Trophoblast cell (in vitro differentiated cells and primary cell): ENCODE measurements around the gene C9orf72.
A peak's percentile ranks its signal among the peaks of the same experiment; 100 is the strongest.

Experiments
- DNase-seq, 2 donors: peaks; one replicate each; pipeline ENCODE4 v3.0.0-alpha.2; 2016
- H2AFZ ChIP-seq: 2 replicates; pipeline ENCODE4 v1.6.1; 2013; ENCODE audit warnings: low read length, moderate library complexity, mild to moderate bottlenecking; ENCODE audit not compliant: insufficient read depth, poor library complexity
- H2AK5ac ChIP-seq: 2 replicates; pipeline ENCODE4 v1.6.1; 2013; ENCODE audit warnings: mild to moderate bottlenecking, low read length
- H2BK120ac ChIP-seq: 2 replicates; pipeline ENCODE4 v1.6.1; 2013; ENCODE audit warnings: low read length, mild to moderate bottlenecking, moderate library complexity; ENCODE audit not compliant: insufficient read depth, poor library complexity
- H2BK12ac ChIP-seq: 2 replicates; pipeline ENCODE4 v1.6.1; 2013; ENCODE audit warnings: mild to moderate bottlenecking, low read length, moderate library complexity
- H2BK5ac ChIP-seq: 2 replicates; pipeline ENCODE4 v1.6.1; 2013; ENCODE audit warnings: low read length, low read depth, moderate library complexity, mild to moderate bottlenecking; ENCODE audit not compliant: poor library complexity
- H3K14ac ChIP-seq: 2 replicates; pipeline ENCODE4 v1.6.1; 2013; ENCODE audit warnings: mild to moderate bottlenecking, low read length
- H3K18ac ChIP-seq: 2 replicates; pipeline ENCODE4 v1.6.1; 2013; ENCODE audit warnings: mild to moderate bottlenecking, low read length
- H3K23ac ChIP-seq: 2 replicates; pipeline ENCODE4 v1.6.1; 2013; ENCODE audit warnings: low read length
- H3K27ac ChIP-seq: 2 replicates; pipeline ENCODE4 v1.5.1; 2013; ENCODE audit warnings: low read depth, mild to moderate bottlenecking, inconsistent platforms, low read length, moderate library complexity
- H3K27me3 ChIP-seq: 2 replicates; pipeline ENCODE4 v1.6.1; 2013; ENCODE audit warnings: inconsistent platforms, mild to moderate bottlenecking, low read length, moderate library complexity; ENCODE audit not compliant: insufficient read depth
- H3K36me3 ChIP-seq, 2 experiments: 1 replicate in 1 of 2; 2 replicates in 1 of 2; pipeline ENCODE4 v1.6.1; 2013; ENCODE audit warnings: low read length in 2 of 2, mild to moderate bottlenecking in 2 of 2, moderate library complexity in 1 of 2; ENCODE audit not compliant: insufficient read depth in 2 of 2, control insufficient read depth in 1 of 2
- H3K4ac ChIP-seq: 2 replicates; pipeline ENCODE4 v1.6.1; 2013; ENCODE audit warnings: low read depth, mild to moderate bottlenecking, low read length, moderate library complexity
- H3K4me1 ChIP-seq, 2 experiments: 1 replicate in 1 of 2; 2 replicates in 1 of 2; pipeline ENCODE4 v1.6.1; 2013; ENCODE audit warnings: low read length in 2 of 2, mild to moderate bottlenecking in 2 of 2, moderate library complexity in 1 of 2; ENCODE audit not compliant: insufficient read depth in 2 of 2, control insufficient read depth in 1 of 2
- H3K4me2 ChIP-seq: 2 replicates; pipeline ENCODE4 v1.6.1; 2013; ENCODE audit warnings: inconsistent platforms, mild to moderate bottlenecking, low read length, moderate library complexity
- H3K4me3 ChIP-seq: 2 replicates; pipeline ENCODE4 v1.5.1; 2013; ENCODE audit warnings: mild to moderate bottlenecking, low read depth, low read length, inconsistent platforms
- H3K79me1 ChIP-seq: one replicate; pipeline ENCODE4 v1.6.1; 2013; ENCODE audit warnings: low read length
- H3K79me2 ChIP-seq: 2 replicates; pipeline ENCODE4 v1.6.1; 2013; ENCODE audit warnings: low read length, mild to moderate bottlenecking; ENCODE audit not compliant: control insufficient read depth, insufficient read depth, poor library complexity
- H3K9ac ChIP-seq: 2 replicates; pipeline ENCODE4 v1.6.1; 2013; ENCODE audit warnings: mild to moderate bottlenecking, low read length
- H3K9me3 ChIP-seq: 2 replicates; pipeline ENCODE4 v1.6.1; 2013; ENCODE audit warnings: low read depth, mild to moderate bottlenecking, control low read depth, inconsistent platforms, low read length; ENCODE audit not compliant: insufficient read depth
- H4K12ac ChIP-seq: 2 replicates; pipeline ENCODE4 v1.6.1; 2013; ENCODE audit warnings: low read depth, mild to moderate bottlenecking, low read length, moderate library complexity
- H4K8ac ChIP-seq: 2 replicates; pipeline ENCODE4 v1.6.1; 2013; ENCODE audit warnings: low read depth, mild to moderate bottlenecking, low read length, moderate library complexity
- H4K91ac ChIP-seq: one replicate; pipeline ENCODE4 v1.6.1; 2013; ENCODE audit warnings: low read depth, mild to moderate bottlenecking, low read length, moderate library complexity
- WGBS: extraction: QIAGEN DNeasy Blood & Tissue Kit; methylation state at CpG from one replicate; pipeline ENCODE4 v1.1.7; 2013; ENCODE audit warnings: missing lambda C conversion rate; ENCODE audit not compliant: insufficient read length, insufficient coverage; ENCODE audit errors: extremely low coverage; 5-methylcytosine and 5-hydroxymethylcytosine counted together

C9orf72 gene

GRCh38 chr9:27548055-27548741 lies 25.1 kb downstream of the C9orf72 start:
- H3K36me3 ChIP-seq, result peaks cover 0 to 5% of the 10 kb centered on the region in 2 experiments
- no peak overlapping the region for H3K4me2 ChIP-seq
- WGBS, result no CpG with 5 or more reads among the region's 10 CpGs
- no peaks in the 10 kb centered on the region for H3K9me3 ChIP-seq
- no peak overlapping the region for H3K14ac ChIP-seq
- no peak overlapping the region for H3K9ac ChIP-seq
- no peaks in the 10 kb centered on the region for H3K79me1 ChIP-seq
- H3K4me1 ChIP-seq, result no peaks in the 10 kb centered on the region
- H3K4me3 ChIP-seq, result no peak overlapping the region
- H2BK12ac ChIP-seq, result no peak overlapping the region
- no peak overlapping the region for H2BK120ac ChIP-seq
- H3K27ac ChIP-seq, result no peak overlapping the region
- no peak overlapping the region for H4K91ac ChIP-seq
- H3K18ac ChIP-seq, result no peak overlapping the region
- no peak overlapping the region for H2AFZ ChIP-seq
- no peak overlapping the region for H2AK5ac ChIP-seq
- no peaks in the 10 kb centered on the region for H3K79me2 ChIP-seq
- no peak overlapping the region for H4K8ac ChIP-seq
- H2BK5ac ChIP-seq, result no peak overlapping the region
- no peaks in the 10 kb centered on the region for H3K27me3 ChIP-seq
- H3K23ac ChIP-seq, result no peak overlapping the region
- no peak overlapping the region for H3K4ac ChIP-seq
- H4K12ac ChIP-seq, result no peak overlapping the region
- DNase-seq, result peak; percentile 4 to 71

- H3K9me3 ChIP-seq, result no peaks in the 10 kb centered on the region
- H2BK5ac ChIP-seq, result no peak overlapping the region
- no peak overlapping the region for H2BK120ac ChIP-seq
- H3K4me3 ChIP-seq, result no peak overlapping the region
- H2BK12ac ChIP-seq, result no peak overlapping the region
- H4K12ac ChIP-seq, result no peak overlapping the region
- no peak overlapping the region for H2AK5ac ChIP-seq
- H3K79me2 ChIP-seq, result no peaks in the 10 kb centered on the region
- no peak overlapping the region for H3K9ac ChIP-seq
- H3K4me2 ChIP-seq, result no peak overlapping the region
- no CpG with 5 or more reads among the region's 3 CpGs for WGBS
- no peak overlapping the region for H3K14ac ChIP-seq
- H3K27me3 ChIP-seq, result no peaks in the 10 kb centered on the region
- no peaks in the 10 kb centered on the region for H3K4me1 ChIP-seq
- H4K91ac ChIP-seq, result no peak overlapping the region
- H2AFZ ChIP-seq, result no peak overlapping the region
- H3K79me1 ChIP-seq, result no peaks in the 10 kb centered on the region
- H4K8ac ChIP-seq, result no peak overlapping the region
- no peak overlapping the region for H3K23ac ChIP-seq
- no peak for DNase-seq
- no peak overlapping the region for H3K4ac ChIP-seq
- peaks cover 0 to 2% of the 10 kb centered on the region in 2 experiments for H3K36me3 ChIP-seq
- no peak overlapping the region for H3K18ac ChIP-seq
- H3K27ac ChIP-seq, result no peak overlapping the region
These were observed 27.8 kb downstream of the C9orf72 start for GRCh38 chr9:27545471-27545870.

- no peak overlapping the region for H3K14ac ChIP-seq
- no peak overlapping the region for H4K91ac ChIP-seq
- H3K27ac ChIP-seq, result no peak overlapping the region
- no peak overlapping the region for H2BK12ac ChIP-seq
- H3K27me3 ChIP-seq, result no peaks in the 10 kb centered on the region
- peaks cover 3 to 4% of the 10 kb centered on the region in 2 experiments for H3K4me1 ChIP-seq
- H3K79me2 ChIP-seq, result no peaks in the 10 kb centered on the region
- no peak overlapping the region for H2BK120ac ChIP-seq
- no peak overlapping the region for H3K4me2 ChIP-seq
- H3K9ac ChIP-seq, result no peak overlapping the region
- H3K18ac ChIP-seq, result no peak overlapping the region
- no peaks in the 10 kb centered on the region for H3K79me1 ChIP-seq
- H4K12ac ChIP-seq, result no peak overlapping the region
- H3K23ac ChIP-seq, result no peak overlapping the region
- H3K4me3 ChIP-seq, result no peak overlapping the region
- no CpG with 5 or more reads among the region's 2 CpGs for WGBS
- no peak overlapping the region for H4K8ac ChIP-seq
- no peak overlapping the region for H3K4ac ChIP-seq
- H2BK5ac ChIP-seq, result no peak overlapping the region
- H3K9me3 ChIP-seq, result no peaks in the 10 kb centered on the region
- H2AFZ ChIP-seq, result no peak overlapping the region
- H3K36me3 ChIP-seq, result no peaks in the 10 kb centered on the region
- no peak for DNase-seq
- no peak overlapping the region for H2AK5ac ChIP-seq
These were observed 30.8 kb downstream of the C9orf72 start for GRCh38 chr9:27542508-27542907.

DNA sequence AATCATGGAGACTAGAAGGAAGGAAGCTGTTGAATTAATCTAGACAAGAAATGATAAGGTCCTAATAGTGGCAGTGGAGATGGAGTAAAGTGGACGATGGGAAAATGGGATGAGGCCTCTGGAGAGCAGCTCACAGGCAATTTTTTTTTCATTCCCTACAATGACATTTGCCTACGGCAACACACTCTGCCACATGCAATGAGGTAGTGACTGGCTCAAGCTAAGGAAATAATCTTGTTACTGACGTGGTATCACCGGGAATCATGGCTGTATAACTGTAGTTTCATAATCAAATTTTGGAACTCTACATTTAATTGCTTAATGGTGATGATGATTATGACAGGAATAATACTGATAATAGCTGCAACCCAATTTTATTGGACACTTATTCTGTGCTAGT lies 31.5 kb downstream of the C9orf72 start:
- no peak overlapping the region for H3K18ac ChIP-seq
- H3K79me2 ChIP-seq, result no peaks in the 10 kb centered on the region
- no CpG with 5 or more reads among the region's 4 CpGs for WGBS
- H3K79me1 ChIP-seq, result no peaks in the 10 kb centered on the region
- H3K9ac ChIP-seq, result no peak overlapping the region
- no peak overlapping the region for H3K4me2 ChIP-seq
- H4K8ac ChIP-seq, result no peak overlapping the region
- no peak overlapping the region for H2BK5ac ChIP-seq
- peaks cover 3 to 7% of the 10 kb centered on the region in 2 experiments for H3K4me1 ChIP-seq
- no peaks in the 10 kb centered on the region for H3K9me3 ChIP-seq
- H3K4ac ChIP-seq, result no peak overlapping the region
- H2AFZ ChIP-seq, result no peak overlapping the region
- H3K27ac ChIP-seq, result no peak overlapping the region
- H4K91ac ChIP-seq, result no peak overlapping the region
- no peak overlapping the region for H4K12ac ChIP-seq
- H2BK12ac ChIP-seq, result no peak overlapping the region
- H3K4me3 ChIP-seq, result no peak overlapping the region
- H3K14ac ChIP-seq, result no peak overlapping the region
- no peaks in the 10 kb centered on the region for H3K27me3 ChIP-seq
- H3K23ac ChIP-seq, result no peak overlapping the region
- no peak for DNase-seq
- no peak overlapping the region for H2BK120ac ChIP-seq
- no peaks in the 10 kb centered on the region for H3K36me3 ChIP-seq
- no peak overlapping the region for H2AK5ac ChIP-seq
